SHP77 treated with DMSO at 0.1 percent for 48 hours (cell line): ENCODE results near the gene ERN1.
A peak's percentile ranks its signal among the peaks of the same experiment; 100 is the strongest.
"Not testable (repeated sequence)": the region's sequence is repeated elsewhere in the genome, so short reads cannot be mapped to it uniquely, and the experiment has no call there.

ENCODE experiments used
- DNase-seq: peaks from one replicate; lab custom pipeline; 2025; lab: John Stamatoyannopoulos, UW

The ERN1 gene

DNA sequence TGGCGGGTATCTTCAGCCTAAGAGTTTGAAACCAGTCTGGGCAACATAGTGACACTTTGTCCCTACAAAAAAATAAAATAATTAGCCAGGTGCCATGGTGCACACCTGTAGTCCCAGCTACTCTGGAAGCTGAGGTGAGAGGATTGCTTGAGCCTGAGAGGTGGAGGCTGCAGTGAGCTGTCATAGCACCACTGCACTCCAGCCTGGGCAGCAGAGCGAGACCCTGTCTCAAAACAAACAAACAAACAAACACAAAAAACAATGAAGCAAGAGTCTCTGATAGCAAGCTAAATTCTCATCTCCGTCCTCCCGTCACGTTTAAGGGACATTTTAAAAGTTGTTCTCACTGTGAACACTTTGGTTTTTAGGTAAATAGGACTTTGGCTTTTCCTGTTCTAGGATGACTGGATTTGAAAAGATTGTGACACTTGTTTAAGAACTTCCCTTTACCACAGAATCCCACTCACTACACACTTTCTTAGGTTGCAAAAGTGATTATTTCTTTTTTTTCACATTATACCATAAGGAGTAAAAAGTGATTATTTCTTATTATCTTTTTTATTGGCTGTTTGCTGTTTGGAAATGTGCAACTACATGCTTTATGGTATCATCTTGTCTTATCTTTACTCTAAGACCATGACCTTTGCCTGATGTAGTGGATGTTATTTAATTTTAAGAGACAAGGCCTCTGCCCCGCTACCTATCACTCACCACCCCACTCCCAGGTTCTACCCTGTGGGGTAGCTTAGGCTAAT, 4.4 kb upstream of the ERN1 start:
- DNase-seq: no peak

GRCh38 chr17:64133546-64134215, 3.7 kb upstream of the ERN1 start:
- DNase-seq: peak; percentile 55

GRCh38 chr17:64131606-64132270, 1.8 kb upstream of the ERN1 start:
- DNase-seq: no peak

DNA sequence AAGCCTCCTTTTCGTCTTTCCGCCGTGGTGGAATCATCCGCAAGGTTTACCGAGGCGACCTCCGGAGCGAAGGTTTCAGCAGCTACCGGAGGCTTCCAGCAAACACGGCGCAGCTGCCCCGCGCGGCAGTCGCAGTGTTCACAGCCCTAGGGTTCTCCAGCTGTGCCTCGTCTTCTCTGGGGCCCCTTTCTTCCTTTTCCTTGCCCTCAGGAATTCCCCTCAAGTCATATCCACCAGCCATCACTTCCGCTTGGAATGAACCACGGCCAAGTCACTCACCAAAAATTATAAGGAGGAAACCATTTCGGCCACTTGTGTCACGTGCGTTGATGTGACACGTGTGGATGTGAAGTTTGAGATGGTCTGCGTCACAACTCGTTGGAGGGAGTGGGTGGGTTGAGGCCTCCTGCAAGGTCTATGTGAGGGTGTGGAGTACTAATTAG, 636 bp upstream of the ERN1 start:
- DNase-seq: peak; percentile 49

DNA sequence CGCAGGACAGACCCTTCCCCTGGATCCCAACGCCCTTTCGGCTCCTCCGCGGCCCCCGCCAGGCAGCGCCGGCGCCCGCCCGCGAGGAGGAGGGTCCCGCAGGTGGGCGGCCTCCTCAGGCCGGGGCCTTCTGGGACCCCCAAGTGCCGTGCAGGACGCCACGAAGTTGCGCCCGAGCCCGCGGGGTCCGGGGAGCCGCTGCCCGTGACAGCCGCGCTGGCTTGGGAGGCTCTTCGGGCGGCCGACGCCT, 504 bp downstream of the ERN1 start:
- DNase-seq: no peak

DNA sequence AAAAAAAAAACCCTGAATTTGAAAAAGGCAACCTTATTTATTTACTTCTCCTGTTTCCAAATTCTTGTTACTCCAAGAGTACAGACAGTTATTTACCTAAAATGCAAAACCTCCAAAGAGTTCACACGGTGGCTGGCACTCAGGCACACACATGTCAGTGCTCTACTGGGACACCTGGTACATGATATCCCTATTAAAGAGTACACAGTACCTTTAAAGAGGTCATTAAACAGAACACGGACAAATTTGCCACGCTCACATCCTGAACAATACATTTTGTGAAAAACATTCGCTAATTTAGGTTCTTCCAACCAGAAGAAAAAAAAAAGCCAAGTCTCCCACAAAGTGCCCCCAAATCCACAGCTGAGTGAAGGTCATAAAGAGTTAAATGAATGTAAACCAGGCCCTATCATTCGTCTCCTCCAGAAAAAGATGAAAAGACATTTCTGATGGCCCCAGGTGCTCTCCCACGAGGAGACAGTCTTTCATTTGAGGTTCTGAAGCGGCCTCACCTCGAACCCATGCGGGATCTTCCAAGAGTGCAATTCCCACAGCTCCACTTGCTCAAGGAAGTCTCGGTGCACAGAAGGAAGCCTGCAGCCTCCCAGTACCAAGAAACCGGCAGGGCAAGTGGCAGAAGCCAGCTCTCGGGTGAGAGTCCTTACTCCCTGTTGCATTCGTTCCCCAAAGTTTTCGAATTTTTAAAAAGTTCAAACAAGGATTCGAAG, 993 bp downstream of the ERN1 start:
- DNase-seq: no peak

GRCh38 chr17:64126918-64127317, 3.0 kb downstream of the ERN1 start:
- no peak for DNase-seq

GRCh38 chr17:64125937-64126336, 4.0 kb downstream of the ERN1 start:
- DNase-seq: no peak

DNA sequence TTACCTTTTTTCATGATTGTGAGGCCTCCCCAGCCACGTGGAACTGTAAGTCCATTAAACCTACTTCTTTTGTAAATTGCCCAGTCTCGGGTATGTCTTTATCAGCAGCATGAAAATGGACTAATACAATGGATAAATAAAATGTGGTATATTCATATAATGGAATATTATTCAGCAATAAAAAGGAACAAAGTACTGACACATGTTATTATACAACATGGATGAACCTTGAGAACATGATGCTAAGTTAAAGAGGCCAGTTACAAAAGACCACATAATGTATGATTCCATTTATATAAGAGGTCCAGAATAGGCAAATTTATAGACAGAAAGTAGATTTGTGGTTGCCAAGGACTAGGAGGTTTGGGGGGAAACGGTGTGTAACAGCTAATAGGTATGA, 5.3 kb downstream of the ERN1 start:
- no peak for DNase-seq

- DNase-seq: no peak
Measured at GRCh38 chr17:64123114-64123513, 6.8 kb downstream of the ERN1 start.

- not testable (repeated sequence) for DNase-seq
Measured at GRCh38 chr17:64120972-64121786, 8.8 kb downstream of the ERN1 start.

GRCh38 chr17:64120159-64120810, 9.7 kb downstream of the ERN1 start:
- no peak for DNase-seq

DNA sequence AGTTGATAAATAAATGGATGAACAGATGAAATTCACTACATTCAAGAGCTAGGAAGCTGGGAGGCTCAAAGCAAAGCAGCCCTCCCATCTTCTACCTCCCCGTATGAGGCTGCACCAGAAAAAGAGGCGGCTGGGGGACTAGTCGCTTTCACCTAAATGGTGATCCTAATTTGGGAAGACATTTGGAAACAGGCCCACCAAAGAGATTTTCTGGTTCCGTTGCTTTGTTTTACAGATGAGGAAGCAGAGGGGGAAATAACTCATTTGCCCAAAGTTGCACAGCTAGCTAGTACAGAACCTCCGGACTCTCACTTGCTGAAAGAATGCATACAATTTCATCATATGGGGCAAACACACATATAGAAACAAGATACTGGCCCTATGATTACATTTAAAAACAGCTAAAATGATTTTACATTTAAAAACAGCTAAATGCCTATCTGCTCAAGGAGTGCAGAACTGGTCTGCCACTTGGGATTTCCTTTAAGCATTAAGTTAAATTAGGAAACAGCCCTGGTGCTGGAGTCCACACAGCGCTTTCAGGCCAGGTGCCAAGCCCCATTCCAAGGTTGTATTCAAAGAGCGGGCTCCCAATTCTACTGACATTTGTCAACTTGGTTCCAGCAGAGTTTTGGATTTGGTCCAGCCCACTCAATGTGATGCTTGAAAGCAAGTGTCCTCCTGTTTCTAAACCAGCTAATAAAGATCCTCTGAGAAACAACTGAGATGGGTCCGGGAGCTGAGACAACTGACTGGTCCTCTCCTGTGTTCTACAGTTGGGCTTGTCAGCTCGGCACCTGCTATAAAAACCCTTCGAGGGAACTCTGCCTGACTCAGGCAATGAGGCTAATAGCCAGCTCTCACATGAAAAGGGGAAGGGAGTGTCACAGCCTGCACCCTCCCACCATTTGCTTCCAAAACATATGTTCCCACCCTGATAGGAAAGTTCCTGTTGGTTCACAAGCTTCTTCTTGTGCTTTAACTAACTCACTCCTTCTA, 11.7 kb downstream of the ERN1 start:
- peak; percentile 20 for DNase-seq

DNA sequence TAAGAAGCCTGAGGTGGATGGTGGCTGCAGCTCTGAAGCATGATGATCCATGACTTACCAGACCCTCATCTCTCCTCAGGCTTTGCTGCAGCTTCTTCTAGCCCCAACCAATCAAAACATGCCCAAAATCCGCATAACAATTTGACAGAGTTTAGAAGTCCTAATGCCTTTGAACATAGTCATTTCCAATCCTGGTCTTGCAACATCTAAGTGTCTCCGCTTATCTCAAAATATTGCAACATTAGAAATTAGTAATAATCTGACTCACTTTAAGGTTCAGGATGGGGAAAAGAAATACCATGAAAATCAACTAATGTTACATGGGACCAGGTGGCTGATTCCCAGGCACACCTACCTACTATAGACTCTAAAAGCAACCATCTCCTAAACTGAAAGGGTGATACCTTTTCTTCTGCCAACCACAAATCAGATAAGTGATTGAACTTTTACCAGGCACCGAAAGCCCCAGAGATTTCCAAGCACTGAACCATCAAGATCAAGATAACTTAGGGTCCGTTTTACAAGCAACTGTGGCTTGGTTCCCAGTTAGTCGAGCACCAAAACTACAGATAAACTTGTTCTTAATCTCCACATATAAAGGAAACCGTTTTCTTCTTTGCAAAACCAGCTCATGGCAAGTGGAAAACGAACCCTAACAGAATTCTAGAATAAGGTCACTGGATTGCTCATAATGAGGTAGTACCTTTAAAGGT, 14.0 kb downstream of the ERN1 start:
- no peak for DNase-seq

DNA sequence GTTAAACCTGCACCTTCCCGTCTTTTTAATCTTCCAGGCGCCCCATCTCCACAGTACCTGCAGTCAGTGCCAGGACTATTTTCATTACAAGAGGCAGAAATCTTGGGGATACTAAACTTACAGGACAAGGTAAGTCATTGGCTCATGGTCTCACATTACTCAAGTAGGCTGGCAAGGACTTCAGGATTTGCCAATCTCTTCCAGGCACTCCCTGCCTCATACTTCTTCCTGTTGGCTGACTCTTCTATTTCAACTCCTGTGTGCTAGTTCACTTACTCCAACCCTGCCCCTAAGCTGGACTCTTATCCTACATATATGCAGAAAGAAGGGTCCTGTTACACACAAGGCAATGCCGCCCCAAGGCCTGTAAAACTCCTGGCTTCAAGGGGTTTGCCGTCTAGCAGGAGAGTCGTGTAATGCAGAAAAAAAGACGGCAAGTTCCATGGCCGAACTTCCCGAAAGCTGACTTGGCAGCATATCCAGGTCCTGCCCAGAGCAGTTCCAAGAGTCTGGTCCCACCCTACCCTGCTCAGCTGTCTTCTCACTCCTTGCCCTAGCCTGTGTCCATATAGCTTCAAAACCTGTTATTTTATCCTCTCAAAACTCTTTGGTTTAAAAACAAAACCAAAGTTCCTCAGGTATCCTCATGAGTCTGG, 14.8 kb downstream of the ERN1 start:
- no peak for DNase-seq

DNA sequence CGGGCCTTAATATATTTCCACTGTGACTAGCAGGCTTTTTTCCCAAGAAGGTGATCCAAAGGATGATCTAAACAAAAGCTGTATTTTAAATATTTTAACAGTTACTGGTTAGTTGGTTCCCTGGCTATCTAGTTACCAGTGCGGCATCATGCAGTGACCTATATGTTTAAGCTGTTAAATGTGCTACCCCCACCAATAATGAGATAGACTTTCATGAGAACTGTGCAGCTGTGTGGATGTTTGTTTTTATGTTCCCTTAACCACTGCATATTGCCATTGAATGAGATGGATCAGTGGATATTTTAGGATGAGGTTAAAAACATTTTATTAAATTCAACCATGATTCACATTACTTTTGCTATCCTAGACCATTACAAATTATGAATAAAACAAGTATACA, 16.9 kb downstream of the ERN1 start:
- no peak for DNase-seq

- no peak for DNase-seq
Measured at GRCh38 chr17:64111831-64112230, 18.1 kb downstream of the ERN1 start.

DNA sequence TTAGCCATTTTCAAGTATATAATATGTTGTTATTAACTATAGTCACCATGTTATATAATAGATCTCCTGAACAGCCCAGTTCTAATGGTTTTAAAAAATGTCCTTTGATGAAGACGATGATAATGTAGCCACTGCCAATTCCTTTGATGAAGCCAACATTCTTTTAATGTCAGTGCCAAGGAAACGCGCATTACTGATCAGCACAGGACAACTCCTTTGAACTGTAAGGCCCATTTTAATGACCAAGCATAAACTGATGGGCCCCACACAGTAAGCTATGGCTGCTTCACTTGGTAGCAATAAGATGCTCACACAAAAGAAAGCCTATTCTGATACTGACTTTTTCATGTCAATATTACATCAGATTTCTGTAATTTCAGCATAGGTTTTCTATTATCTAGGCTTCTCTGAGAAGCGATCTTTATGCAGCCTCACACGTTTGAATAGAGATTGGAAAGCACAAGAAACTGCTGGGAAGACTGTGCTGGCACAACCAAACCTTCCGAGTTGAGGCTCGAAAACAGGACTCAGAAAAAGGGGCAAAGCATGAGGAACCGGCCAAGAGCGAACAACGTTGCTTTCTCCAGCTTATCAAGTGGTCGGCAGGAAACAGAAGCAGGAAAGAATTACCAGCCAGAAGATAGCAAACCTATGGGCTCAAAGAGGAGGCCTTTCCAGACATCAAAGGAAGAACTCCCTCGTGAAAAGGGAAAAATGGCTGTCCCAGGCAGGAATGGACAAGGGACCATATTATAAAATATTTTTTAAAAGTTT, 19.4 kb downstream of the ERN1 start:
- DNase-seq: no peak
